Hair follicular keratinocyte (primary cell): ENCODE measurements around the gene ZKSCAN2. TPM values are rescaled to one million over a fixed set of nuclear protein-coding genes. Genes with fewer than 3 reads are reported as not detected.

Experiments used
- total RNA-seq: library from RNA; depleted of rRNA; stranded (reverse); fragments of >200 nt; gene quantifications from 2 replicates; pipeline ENCODE4 v1.2.3, GENCODE V29; 2015

ZKSCAN2 gene
- 1.0 and 2.2 TPM in 2 replicates for total RNA-seq

DNA sequence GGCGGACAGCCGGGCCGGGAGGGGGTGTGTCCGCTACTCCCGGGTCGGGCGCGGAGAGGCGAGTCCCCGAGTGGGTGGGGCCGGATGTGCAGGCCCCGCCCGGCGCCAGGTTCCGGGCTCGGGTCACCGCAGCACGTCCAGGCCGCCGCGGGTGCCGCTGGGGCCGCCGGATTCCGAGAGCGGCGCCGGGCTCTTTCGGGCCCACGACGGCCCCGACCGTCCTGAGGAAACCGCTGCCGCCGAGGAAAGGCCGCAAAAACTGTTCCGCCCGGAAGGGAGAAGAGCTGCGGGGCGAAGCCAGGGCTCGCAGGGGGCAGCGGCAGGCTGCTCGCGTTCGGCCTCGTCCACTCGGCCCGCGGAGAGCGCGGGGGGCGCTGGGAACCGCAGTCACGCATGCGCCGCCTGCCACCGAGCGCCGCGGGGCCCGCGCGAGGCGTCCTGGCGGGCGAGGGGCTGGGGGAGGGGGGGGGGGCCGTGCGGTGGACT lies at the start of gene ZKSCAN2:
TSS of gene ZKSCAN2 (minus strand) at position 376 of the 486 bp plus-strand sequence. CDS start 718 bp downstream, outside the sequence.

Other genes starting within 250 kb of the ZKSCAN2 start
- gene ARHGAP17, start 242.5 kb downstream of the ZKSCAN2 start, total RNA-seq = 7.7 and 12.0 TPM in 2 replicates
- 35.2 and 38.3 TPM in 2 replicates for gene LCMT1, start 146.1 kb downstream of the ZKSCAN2 start, total RNA-seq
- not detected in 2 replicates for gene AQP8, start 40.9 kb downstream of the ZKSCAN2 start, total RNA-seq